NCI-H446 treated with DMSO at 0.1 percent for 48 hours (cell line): Measurements from ENCODE around the gene RNF112.
"Not testable (repeated sequence)": the region's sequence is repeated elsewhere in the genome, so short reads cannot be mapped to it uniquely, and the experiment has no call there.

Source experiments
- DNase-seq: peaks from one replicate; lab custom pipeline; 2025; lab: John Stamatoyannopoulos, UW

The RNF112 gene

DNA sequence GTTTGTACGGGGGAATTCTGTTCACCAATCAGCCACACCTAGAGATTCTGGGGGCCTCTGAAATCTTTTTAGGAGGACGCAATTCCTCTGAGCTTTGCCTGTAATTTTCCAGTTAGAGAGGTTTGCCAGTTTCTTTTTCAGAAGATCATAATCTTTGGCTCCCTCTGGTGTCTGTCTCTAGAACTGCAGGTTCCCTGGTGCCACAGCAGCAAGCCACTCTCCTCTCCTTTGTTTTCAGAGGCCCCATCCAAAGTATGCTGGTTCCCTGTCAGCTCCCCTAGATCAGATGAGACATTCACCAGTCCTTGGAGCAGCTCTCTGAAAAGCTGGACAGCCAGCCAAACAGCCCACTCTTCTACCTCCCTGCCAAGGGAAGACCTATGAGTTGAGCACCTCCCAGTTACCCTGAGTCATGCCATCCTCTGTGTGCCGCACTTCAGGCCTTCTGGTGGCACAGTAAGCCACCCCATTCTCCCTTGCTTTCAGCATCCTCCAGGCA lies 36.1 kb downstream of the RNF112 start:
- DNase-seq: peak; percentile 63

DNA sequence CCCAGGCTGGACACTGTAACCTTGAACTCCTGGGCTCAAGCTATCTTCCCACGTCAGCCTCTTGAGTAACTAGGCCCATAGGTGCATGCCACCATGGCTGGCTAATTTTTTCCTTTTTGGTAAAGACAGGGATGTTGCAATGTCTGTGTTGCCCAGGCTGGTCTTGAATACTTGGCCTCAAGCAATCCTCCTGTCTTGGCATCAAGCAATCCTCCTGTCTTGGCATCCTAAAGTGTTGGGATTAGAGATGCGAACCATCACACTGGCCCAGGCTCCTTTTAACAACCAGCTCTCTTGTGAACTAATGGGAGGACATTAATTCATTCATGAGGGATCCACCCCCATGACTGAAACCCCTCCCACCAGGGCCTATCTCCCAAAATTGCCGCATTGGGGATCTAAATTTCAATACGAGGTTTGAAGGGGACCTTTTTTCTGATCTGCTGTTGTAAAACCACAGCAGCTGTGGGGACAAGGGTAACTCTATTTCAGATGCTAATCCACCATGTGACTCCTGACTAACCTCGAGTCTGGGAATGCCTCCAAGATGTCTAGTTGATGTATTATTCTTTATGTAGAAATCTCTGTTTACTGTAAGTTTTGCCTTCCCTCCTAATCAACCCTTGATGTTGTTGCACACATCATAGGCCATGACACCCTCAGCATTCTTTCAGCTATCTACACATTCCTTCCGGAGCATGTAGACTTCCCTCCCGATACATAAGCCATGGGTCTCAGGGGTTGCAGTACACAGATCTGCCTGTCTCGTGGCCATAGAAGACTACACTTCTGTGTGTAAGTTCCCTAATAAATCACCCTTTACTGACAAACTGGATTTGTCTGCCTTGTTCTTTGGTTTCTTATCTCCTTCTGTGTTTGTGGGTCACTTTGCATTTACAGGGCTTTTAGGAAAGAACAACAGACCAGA lies 37.6 kb downstream of the RNF112 start:
- DNase-seq: peak; percentile 79

DNA sequence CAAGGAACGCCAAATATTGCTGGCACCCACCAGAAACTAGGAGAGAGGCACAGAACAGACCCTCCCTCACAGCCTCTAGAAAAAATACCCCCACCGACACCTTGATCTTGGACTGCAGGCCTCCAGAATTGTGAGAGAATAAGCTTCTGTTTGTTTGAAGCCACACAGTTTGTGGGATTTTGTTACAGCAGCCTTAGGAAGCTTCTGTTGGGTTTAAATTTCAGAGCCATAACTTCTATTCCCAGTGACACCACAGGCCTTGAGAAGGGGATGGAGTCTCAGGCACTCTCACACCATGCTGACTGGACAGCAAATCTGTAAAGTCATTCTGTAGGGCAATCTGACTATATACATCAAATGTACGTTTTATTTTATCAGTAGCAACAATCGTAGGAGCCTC lies 38.6 kb downstream of the RNF112 start:
- no peak for DNase-seq

DNA sequence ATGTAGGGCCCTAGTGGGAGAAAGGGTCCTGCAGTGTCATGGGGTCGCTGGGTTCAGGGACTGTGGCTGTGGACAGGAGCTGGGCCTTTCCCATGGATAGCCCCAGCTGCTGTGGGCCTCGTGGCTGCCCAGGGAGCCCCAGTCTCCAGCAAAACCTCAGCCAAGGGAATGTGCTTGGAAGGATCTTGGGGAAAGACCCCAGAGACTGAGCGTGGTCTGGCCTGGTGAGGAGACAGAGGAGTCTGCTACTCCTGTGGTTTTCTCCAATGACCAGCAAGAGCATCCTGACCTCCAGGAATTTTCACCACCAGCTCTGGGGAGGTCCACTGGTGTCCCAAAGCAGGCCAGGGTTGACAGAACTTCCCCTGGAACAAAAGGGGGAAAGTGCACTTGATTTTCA lies 42.3 kb downstream of the RNF112 start:
- no peak for DNase-seq

DNA sequence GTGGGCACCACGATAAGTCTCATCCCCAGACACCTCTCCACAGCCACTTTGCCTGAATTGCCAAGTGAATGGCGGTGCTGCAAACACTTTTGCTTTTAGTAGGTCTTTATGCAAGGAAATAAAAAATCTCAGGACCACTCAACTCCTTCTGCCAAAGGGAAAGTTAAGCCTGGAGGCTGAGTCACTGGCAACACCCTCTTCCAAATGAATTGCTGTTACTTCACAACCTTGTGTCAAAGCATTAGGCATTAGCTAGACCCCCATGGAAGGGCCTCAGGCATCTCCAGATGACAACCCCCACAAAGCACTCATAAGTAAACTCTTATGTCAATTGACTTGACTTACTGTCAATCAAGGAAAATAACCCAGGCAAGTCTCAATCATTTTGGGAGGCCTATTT lies 43.0 kb downstream of the RNF112 start:
- no peak for DNase-seq

DNA sequence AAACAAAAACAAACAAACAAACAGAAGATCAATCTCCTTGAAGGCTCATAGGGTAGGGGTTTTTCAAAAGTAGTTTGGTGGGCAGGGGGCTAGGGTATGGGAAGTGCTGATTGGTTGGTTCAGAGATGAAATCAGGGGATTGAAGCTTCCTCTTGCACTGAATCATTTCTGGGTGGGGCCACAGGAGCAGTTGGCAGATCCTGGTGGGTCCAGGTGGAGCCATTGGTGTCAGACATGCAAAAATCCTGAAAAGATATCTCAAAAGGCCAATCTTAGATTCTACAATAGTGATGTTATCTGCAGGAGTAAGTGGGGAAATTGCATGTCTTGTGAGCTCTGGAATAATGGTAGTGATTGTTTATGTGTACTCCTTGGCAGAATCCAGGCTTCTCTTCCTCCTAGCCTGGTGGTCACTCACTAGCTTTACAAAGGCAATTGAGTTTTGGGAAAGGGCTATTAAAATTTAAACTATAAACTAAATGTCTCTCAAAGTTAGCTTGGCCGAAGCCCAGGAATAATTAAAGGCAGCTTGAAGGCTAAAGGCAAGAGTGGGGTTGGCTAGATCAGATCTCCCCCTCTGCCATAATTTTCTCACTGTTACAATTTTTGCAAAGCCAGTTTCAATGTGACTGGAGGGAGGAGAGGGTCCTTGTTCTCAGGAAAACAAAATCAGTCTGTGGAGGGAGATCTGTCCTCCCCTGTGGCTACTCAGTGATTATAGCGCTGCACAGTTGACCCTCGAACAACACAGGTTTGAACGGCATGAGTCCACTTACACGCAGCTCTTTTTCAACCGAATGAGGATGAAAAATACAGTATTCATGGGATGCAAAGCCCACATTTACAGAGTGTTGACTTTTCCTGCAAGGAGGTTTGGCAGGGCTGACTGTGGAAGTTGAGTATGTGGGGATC lies 45.2 kb downstream of the RNF112 start:
- no peak for DNase-seq

DNA sequence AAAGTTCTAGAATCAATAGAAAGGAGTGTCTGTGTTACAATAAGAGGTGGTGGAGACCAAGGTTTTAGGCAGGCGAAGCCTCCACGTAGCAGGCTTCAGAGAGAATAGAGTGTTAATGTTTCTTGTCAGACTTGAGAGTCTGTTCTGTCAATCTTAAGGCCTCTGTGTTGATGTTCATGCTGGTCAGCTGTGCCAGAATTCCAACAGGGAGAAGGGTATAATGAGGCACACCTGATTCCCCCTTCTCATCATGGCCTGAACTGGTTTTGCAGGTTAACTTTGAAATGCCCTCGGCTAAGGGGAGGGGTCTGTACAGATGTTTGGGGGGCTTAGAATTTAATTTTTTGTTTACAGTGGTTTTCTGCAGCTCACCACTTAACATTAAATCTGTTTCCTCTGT lies 46.0 kb downstream of the RNF112 start:
- no peak for DNase-seq

DNA sequence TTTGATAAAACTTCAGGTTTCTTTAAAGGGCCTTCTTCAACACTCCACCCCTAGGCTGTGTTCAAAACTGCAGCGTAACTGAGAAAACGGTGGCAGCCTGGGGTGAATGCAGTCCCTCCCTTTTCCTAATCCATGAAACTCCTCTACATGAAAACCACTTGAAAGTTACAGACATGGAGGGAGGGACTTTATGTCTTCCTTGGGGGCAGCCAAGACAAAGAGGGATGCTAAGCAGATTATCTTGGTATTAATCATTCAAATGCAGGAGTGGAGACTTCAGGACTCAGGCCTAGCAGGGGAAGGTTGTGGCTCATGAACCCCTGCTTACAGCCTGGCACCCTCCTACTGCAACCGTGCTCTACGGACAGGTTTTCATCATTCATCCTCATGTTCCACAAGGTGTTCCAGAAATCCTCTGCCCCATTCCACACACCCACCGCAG lies 46.8 kb downstream of the RNF112 start:
- no peak for DNase-seq

DNA sequence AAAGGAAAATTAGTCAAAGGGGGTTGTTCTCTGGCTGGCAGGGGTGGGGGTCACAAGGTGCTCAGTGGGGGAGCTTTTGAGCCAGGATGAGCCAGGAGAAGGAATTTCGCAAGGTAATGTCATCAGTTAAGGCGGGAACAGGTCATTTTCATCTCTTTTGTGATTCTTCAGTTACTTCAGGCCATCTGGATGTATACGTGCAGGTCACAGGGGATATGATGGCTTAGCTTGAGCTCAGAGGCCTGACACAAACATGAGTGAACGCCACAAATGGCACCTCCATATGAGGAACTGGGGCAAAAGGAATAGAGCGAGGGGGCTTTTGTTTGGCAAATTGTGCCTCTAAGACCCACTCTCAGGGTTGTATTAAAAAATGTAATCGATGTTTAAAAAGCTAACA lies 47.4 kb downstream of the RNF112 start:
- not testable (repeated sequence) for DNase-seq

DNA sequence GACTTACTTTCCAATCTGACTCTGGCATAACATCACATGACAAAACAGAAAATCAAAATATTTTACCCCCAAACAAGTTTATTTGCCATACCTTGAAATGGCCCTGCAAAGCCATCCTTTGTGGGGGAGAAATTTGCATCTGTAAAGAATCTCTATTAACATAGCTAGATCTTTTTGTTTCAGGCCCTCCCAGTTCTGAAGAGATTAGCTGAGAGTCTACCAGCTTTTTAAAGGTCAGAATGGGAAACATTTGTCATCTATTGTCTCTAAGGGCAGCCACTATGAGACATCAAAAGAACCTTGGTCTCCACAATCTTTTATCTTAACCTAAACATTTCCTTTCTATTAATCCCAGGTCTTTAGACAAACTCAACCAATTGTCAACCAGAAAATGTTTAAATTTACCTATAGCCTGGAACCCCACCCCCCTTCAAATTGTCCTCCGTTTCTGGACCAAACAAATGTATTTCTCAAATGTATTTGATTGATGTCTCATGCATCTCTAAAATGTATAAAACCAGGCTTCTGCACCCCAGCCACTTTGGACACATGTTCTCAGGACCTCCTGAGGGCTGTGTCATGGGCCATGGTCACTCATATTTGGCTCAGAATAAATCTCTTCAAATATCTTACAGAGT lies 48.1 kb downstream of the RNF112 start:
- not testable (repeated sequence) for DNase-seq

DNA sequence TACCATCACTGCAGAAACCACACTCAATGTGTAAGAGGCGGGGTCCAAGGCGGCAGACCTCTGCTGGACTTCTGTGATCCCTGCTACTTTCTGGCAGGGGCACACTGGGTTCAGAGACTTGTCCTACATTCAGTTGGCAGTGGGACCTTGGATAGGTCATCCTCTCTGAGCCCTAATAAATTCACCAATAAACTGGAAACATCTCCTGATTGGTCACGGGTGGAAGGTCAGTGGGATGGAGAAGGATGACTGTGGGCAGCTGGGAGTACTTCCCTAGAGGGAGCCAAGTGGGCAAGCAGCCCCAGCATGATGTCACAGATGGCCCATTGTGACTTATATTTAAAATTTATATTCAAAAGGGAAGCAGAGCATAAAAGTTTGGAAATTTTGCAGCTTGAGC lies 49.7 kb downstream of the RNF112 start:
- peak; percentile 25 for DNase-seq

DNA sequence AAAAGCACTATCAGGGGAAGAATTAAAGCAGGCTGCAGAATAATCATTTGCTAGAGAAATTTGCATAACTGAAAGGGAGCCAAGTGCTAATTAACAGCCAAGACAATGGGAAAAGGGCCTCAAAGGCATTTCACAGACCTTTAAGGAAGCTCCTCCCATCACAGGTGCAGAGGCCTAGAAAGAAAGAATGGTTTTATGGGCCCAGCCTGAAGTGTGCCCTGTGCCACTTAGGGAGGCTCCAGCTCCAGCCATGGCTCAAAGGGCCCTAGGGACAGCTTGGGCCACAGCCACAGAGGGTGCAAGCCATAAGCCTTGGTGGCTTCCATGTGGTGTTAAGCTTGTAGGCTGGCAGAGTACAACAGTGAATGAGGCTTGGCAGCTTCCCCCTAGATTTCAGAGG lies 50.1 kb downstream of the RNF112 start:
- no peak for DNase-seq

DNA sequence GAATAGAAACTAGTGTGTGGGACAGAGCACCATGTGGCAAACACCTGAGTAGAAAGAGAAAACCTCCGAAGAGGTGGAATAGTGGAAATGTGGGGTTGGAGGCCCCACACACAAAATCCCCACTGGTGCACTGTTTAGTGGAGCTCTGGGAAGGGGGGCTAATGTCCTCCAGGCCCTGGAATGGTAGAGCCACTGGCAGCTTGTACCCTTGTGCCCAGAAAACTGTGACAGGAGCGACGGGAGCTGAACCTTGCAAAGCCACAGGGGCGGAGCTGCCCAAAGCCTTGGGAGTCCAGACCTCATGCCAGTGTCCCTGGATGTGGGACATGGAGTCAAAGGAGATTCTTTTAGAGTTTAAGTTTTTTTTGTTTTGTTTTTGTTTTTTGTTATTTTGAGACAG lies 50.6 kb downstream of the RNF112 start:
- DNase-seq: no peak

DNA sequence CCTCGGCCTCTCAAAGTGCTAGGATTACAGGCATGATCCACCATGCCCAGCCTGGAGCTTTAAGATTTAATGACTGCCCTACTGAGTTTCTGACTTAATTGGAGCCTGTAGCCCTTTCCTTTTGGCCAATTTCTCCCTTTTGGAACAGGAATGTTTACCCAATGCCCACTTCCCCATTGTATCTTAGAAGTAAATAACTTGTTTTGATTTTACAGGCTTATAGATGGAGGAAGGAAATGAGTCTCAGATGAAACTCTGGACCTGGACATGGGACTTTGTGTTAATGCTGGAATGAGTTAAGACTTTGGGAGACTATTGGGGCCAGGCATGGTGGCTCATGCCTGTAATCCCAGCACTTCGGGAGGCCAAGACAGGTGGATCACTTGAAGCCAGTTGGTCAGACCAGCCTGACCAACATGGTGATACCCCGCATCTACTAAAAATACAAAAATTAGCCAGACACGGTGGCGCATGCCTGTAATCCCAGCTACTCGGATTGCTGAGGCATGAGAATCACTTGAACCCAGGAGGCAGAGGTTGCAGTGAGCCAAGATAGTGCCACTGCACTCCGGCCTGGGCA lies 51.5 kb downstream of the RNF112 start:
- DNase-seq: not testable (repeated sequence)

DNA sequence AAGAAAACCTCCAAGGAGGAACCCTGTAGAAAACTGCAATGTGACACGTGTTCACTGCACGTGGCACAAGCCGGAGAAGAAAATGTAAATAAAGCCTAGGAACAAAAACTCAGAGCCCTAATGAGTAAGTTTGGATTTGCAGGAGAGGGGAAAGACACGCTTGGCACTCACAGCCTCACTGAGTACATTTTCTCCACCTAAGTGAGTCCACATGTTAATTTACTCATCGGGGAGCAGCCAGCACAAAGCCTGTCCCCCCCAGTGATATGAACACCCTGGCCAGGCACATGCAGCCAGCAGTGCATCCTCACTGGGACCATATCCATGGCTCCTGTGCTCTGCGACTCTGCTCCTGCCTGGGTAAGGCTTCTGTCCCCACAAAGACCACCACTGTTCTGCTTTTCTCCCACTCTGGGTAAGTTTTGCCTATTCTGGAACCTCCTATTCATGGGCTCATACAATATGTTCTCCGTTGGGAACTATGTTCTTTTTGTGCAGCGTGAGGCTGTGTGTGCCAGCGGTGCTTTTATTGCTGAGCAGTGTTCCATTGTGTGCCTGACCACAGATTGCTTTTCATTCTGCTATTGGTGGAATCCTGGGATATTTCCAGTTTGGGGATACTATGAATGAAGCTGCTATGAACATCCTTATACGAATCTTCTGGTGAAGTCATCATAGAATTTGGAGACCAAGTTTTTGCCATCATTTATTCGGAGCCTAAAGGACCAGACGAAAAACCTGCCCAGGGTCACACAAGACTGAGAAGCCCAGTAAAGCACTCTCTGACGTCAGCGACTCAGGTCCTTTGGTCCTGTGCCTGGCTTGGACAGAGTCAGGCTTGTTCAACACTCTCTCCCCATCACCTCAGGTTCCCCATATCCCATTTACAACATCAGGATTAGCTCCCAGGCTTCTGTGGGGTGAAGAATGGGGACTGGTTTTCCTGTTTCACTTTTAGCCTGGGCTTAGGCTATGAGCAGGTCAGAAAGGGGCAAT lies 53.3 kb downstream of the RNF112 start:
- no peak for DNase-seq
